GM12892 (cell line): ENCODE data around the gene C20orf202.

ENCODE experiments used
- POLR2AphosphoS5 ChIP-seq: IDR thresholded peaks from 2 replicates; pipeline ENCODE4 v1.6.1; 2011; ENCODE audit warnings: low read depth, low read length, control low read depth
- TAF1 ChIP-seq: IDR thresholded peaks from 2 replicates; pipeline ENCODE4 v1.6.1; 2011; ENCODE audit warnings: low read depth, mild to moderate bottlenecking, control low read depth, low read length, borderline replicate concordance

GRCh38 chr20:1189827-1190226 is 13.4 kb upstream of the C20orf202 start:
- TF ChIP-seq TAF1 = no peak
- TF ChIP-seq POLR2AphosphoS5 = no peak
